Activated T-cell treated with anti-CD3 and anti-CD28 coated beads for 48 hours (primary cell): ENCODE measurements around the gene CCNY.
"Not testable (repeated sequence)": the region's sequence is repeated elsewhere in the genome, so short reads cannot be mapped to it uniquely, and the experiment has no call there.

ENCODE experiments used
- DNase-seq: peaks from one replicate; pipeline ENCODE4 v3.0.0-alpha.2; 2020; ENCODE audit warnings: low read depth

CCNY gene

DNA sequence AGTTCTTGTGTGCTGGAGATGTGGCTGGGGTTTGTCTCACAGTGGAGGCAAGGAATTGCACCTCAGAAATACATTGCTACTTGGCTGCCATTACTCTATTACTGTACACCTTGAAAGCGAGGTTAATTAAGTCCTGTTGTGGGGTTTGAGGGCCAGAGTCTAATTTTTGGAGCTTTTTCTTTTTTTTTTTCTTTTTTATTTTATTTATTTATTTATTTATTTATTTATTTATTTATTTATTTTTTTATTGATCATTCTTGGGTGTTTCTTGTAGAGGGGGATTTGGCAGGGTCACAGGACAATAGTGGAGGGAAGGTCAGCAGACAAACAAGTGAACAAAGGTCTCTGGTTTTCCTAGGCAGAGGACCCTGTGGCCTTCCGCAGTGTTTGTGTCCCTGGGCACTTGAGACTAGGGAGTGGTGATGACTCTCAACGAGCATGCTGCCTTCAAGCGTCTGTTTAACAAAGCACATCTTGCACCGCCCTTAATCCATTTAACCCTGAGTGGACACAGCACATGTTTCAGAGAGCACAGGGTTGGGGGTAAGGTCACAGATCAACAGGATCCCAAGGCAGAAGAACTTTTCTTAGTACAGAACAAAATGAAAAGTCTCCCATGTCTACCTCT, 69.8 kb downstream of the CCNY start:
- DNase-seq, result not testable (repeated sequence)

DNA sequence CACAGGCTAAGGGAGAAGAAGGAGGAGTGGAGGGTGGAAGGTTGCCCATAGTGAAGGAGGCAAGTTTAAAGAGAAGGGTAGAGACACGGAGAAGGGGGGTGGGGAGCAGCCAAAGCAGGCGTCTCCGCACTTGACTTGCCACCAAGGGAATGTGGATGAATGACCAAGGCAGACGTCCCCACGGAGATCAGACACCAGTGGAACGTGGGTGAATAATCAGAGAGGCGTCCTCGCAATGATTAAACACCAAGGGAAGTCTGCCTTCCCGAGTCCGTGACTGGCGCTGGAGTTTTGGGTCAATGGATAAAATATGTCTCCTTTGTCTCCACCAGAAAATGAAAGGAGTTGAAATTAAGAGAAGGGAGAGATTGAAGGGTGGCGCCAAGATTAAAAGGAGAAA, 71.4 kb downstream of the CCNY start:
- not testable (repeated sequence) for DNase-seq

DNA sequence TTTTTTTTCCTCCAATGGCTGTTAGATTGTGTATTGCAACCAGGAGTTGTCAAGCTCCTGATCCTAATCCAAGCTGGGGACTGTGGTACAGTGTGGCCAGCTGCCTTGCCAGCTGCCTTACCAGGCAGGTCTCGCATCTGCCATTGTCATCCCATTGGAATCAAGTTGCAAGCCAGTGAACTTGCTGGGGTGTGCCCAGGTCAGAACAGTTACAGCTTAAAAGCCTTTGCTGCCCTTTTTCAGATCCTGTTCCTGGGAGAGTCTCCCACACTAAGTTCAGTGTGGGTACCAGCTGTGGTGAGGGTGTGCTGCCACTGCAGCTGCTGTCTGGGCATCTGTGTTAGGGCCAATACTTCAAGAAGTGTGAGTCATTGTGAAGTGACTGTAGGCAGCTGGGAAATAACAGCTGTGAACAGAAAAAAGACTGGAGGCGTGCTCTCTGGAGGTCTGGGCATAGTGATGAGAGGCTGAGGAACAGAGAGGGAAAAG, 72.8 kb downstream of the CCNY start:
- no peak for DNase-seq

DNA sequence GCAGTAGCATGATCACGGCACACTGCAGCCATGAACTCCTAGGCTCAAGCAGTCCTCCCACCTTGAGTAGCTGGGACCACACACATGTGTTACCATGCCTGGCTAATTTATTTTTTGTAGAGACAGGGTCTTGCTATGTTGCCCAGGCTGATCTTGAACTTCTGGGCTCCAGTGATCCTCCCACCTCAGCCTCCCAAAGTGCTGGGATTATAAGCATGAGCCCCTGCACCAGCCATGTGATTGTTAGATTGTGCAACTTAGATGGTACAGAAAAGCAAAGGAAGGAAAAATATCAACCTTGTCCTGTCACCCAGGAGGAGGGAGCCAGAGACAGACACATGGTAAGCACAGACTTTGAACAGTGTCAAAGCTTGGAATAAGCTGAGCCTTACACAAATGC, 73.5 kb downstream of the CCNY start:
- DNase-seq, result no peak

DNA sequence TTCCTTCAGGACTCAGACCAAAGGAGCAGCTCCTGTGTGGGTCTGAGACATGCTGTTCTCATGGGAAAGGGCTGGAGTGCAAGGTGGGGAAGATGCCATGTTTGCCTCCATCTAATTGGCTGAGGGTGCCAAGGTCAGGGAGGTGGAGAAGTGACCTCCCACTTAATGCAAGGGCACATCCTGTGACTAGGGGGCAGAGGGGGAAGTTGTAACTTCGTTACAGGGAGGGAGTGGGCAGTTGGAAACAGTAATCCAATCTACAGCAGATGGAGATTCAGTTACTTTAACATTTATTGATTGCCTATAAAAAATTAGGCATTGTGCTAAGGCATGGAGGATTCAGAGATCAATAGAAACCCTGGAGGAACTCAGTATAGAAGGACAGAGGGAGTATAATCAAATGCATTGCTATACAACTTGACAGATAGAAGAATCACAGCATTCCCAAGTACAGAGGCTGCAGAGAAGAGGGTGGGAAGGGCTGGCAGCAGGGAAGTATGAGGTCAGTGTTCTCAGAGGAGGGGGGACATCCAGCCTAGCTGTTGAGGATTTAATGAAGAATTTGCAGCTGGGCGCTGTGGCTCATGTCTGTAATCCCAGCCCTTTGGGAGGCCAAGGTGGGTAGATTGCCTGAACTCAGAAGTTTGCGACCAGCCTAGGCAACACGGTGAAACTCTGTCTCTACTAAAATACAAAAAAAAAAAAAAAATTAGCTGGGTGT, 75.9 kb downstream of the CCNY start:
- DNase-seq, result no peak

DNA sequence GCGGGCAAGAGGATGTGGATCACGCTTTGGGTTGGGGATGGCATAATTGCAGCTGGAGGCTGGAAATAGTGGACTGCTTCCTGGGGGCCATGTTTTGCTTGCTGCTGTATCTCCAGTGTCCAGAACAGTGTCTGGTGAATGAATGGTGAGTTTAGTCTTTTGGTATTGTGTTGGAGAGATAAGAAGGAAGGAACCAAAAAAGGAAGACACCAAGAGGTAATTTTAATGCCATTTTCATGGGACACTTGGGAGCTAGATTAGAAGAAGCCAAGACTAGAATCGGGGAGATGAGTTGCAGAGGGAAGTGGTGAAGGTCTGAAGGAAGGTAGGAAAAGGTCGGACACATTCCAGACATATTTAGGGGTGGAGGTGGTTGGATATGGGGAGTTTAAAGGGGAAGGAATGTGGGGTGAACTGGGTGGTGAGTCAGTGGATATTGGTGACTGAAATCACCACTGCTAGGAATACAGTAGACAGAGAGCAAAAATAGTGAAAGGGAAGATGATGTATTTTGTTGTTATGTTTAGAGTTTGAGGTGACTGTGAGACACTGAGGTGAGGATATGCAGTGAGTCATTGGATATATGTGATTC, 76.7 kb downstream of the CCNY start:
- DNase-seq, result no peak

DNA sequence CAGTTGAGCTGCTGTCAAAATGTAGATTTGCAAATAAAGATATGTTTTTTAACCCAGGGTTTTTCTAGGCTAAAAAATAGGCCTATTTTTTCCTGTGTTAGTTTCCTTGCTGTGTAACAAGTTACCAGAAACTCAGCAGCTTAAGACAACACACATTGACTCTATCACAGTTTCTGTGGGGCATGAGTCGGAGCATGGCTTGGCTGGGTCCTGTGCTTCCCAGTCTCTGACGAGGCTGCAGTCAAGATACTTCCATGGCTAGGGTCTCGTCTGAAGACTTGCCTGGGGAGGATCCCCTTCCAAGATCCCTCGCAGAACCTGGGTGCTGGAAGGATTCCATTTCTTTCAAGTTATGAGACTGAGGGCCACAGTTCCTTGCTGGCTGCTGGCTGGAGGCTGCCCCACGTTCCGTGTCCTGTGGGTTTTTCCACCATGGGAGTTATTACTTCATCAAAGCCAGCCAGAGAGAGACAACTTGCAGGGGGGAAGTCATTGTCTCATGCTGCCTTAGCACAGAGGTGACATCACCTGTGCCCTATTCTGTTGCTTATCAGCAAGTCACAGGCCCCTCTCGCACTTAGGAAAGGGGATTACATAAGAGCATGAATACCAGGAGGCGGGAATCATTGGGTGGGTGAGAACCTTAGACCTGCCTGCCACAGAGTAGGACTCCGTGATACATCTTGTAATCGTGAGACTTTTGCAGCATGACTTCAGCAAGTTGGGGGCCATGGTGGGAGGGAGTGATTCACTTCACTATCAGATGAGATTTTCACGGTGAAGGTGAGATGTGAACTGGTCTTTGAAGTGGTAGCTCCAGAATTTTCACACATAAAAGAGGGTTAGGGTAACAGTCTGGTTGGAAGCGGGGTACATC, 77.9 kb downstream of the CCNY start:
- DNase-seq, result peak; percentile 29

DNA sequence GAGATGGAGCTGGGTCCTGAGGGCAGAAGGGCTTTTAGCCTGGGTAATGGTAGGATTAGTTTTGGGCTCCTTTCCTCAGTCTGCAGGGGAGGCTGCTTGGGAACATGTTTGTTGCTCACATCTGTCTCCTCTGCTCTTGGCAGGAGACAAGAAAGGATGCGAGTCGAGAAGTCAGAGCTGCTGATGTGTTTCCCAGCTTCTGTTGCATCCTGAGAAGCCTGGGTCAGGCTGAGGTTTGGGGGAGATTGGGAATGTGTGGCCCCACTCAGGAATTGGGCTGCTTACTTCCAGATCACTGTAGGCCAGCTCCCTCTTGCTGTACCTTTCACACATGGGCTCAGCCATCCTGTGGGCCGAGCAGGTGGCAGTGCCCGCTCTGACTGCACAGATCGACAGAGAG, 79.2 kb downstream of the CCNY start:
- no peak for DNase-seq

DNA sequence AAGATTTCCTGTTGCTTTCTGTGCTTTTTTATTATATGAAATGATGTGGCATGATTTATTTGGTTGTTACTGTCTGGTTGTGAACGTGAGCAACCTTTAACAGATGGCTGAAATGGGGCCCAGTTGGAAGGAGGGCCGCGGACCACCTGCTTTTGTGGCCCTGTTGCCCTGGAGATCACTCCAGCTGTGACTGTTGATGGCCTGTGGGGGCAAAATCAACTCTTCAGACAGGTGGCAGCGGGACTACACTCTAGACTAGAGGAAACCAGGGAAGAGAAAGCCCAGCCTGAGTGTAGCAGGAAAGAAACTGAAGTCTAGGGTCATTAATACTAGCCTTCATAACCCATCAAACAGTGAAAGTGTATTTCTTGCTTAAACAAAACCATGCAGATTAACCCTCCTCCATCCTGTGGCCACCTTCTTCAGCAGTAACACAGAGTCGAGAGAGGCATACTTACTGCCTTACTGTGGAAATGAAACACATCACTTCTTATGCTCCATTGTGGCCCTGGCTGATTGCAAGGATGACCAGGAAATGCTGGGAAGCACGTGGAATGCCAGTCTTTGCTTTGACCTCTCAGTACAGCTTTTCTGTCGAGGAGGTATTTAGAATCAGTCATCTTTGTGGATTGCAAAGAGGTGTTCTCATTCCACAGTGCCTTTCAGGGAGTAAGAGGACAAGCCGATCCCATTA, 80.5 kb downstream of the CCNY start:
- no peak for DNase-seq

DNA sequence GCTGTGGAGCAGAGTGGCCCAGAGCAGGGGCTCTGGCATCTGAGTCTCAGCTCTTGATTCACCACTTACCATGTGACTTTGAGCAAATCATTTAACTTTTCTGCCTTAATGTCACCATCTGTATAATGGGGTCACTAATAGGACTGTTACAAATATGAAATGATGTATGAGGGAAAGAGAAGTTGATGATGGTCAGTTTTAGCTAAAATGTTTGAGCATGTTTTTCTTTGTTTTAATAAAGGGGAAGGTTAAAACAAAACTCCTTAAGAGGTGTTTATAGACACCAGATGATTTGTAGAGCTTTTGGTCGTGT, 81.0 kb downstream of the CCNY start:
- DNase-seq, result no peak

DNA sequence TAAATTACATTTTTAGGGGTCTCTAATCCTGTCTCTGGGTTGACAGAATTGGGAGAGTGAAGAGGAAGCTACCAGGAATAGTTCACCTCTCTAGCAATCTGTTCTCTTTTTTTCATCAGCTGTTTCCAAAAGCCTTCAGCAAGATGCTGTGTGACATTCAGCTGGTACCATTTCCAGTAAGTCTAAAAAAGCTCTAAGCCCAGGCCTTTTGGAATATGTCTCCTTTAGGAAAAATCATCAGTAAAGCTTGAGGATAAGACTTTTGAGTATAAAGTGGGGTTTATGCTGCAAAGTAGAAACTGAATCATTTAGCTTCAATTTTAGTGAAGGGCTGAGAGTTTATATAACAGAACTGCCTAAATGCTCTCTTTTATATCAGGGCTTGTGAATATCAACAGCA, 81.5 kb downstream of the CCNY start:
- DNase-seq, result no peak

DNA sequence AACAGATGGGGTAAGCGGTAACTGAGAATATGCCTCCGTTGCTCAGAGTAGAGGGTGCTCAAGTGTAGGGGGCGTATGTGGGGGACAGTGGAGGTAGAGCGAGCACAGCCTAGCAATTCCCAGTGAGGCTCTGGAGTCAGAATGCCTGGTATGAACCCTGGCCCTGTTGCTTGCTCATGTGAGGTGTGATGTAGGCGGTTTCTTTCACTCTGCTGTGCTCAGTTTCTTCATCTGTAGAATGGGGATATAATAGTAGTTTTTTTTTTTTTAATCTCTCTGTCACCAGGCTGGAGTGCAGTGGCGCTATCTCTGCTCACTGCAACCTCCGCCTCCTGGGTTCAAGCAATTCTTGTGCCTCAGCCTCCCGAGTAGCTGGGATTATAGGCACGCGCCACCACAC, 82.3 kb downstream of the CCNY start:
- DNase-seq, result not testable (repeated sequence)

DNA sequence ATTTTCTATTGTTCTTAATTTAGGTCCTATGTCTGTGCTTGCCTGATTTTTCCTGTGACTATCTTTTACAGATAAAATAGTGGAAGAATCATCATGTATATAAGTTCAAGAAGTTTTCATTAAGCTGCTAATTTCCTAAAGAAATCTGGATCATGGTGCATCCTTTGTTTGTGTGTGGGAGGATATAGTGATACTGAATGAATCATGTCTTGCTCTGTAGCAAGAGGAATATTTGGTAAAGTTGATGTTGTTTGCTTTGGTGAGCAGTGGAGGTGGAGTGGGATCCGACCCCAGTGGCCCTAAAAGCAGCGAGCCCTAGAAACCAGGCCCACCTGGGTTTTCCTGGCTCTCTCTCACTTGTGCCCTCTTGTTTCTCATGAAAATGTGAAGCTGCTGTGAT, 83.7 kb downstream of the CCNY start:
- DNase-seq, result no peak

DNA sequence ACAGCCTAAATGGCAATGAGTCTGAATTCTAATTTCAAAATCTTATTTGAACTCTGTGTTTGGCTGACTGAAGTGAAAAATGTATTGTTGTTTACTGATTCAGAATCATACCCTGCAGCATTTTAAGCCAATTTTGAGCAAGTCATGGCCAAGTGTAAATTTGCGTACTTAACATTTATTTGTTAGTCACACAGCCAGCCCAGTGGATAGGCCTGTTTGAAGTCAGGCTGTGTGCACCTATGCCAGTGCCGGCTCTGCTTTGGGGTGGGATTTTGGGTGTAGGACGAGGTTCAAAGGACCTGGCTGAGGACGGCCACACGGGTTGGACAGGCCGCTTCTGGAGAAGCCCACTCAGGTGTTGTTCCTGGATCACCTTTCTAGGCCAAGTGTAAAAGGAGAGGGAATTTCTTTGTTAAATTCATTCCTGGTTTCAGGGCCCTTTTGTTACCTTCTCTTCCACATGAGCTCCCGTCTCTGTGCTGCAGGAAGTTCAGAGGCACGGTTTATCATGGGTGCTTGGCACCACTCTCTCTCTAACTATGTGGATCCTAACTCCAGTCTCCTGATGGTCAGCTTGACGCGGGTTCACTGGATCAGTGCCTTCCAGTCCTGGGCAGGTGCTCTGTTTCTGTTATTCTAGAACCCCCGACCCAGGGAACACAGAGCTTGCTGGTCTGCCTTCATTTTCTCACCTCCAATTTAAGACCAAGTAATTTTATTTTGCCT, 84.7 kb downstream of the CCNY start:
- DNase-seq, result no peak

DNA sequence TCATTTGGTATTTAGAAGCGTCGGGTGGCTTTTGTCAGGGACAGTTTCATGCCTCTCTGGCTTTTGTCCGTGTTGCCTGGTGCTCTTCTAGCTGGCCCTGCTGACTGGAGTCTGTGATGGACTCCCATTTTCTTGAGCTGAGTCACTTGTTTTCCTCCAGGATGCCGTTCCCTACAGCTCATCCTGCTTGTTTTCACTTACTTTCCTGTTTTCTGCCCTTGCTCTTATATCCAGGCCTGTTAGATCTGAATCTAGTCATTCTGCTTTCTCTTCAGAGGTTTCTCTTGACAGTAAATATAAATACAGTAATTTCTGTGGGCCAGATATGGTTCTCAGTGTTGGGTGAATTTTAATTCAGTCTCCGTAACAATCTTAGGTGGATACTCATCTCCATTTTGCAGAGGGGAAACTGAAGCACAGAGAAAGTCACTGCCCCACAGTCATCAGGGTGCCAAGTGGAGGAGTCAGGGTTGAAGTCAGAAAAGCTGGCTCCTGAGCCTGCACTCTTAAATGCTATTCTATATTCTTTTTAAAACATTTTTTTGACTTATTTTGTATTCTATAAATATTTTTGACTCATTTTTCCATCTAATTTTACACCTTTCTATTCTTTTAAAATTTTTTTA, 85.4 kb downstream of the CCNY start:
- DNase-seq, result no peak

DNA sequence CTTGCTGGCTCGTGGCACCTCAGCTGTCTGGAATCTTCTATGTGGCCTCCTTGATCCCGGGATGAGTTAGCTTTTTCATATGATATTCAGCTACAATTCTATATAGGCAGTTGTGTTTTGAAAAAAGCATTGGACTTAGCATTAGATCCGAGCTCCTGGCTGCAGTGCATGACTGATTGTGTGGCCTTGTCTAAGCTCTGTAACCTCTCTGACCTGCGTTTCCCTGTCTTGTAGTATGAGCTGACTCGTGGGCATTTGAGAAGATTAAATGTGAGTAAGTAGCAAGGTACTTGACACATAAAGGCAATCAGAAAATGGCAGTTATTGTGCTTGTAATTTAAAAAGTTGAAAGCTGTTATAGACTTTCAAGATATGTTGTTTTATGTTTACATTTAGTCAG, 85.9 kb downstream of the CCNY start:
- no peak for DNase-seq

DNA sequence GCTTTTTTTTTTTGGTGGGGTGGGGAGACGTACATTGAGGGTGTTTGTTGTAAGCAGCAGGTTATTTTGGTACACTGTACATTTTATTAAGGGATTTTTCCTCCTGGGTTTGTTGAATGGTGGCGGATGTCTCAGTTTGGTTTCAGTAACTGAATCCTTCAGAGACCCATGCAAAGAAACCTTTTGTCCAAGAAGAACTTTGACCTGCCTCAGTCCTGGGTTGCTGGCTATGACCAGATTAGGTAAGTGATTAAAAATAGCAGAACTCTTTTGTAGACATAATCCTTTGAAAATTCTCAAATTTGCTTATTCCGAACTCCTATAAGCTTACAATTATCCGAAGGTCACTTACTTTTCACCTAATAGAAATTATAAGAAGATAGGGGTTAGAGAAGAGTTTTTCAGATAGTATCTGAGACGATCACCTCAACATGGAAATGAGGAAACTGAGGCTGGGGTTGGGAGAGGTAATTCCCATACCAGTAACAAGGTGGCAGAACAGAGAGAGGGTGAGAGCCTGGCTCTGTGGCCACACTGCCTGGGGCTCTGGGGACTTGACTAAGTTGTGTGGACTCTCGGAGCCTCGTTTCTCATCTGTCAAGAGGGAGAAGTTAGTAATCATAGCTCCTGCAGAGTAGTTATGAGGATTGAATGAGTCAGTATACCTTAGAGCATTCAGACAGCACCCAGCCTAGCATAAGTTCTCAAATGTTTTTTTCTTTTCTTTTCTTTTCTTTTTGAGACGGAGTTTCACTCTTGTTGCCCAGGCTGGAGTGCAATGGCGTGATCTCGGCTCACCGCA, 87.4 kb downstream of the CCNY start:
- no peak for DNase-seq

DNA sequence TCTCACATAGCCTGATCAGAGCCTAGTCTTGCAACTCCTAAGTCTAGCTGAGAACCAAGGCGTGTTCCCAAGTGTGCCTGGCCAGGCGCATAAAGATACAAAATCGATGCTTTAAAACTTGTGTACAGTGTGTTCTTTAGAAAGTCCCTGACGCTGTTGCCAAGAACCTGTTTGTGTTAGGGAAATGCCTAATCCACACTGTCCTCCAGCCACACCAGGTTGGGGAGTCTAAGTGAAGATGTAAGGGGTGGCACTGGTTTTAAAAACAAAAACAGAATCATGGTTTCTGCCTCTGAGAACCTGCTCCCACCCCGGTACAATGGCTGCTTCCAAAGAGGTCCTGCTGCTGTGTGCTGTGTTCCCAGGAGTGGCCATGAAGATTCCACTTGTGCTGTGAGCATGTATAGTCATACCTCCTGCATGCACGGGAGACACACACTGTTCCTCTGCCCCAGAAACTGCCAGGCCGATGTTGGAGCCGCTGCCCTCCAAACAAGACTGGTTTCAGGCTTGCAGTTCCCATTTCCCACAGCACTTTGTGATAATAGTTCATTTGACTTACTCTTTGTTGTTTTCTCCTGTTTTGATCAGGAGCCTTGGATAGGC, 88.5 kb downstream of the CCNY start:
- DNase-seq, result no peak

DNA sequence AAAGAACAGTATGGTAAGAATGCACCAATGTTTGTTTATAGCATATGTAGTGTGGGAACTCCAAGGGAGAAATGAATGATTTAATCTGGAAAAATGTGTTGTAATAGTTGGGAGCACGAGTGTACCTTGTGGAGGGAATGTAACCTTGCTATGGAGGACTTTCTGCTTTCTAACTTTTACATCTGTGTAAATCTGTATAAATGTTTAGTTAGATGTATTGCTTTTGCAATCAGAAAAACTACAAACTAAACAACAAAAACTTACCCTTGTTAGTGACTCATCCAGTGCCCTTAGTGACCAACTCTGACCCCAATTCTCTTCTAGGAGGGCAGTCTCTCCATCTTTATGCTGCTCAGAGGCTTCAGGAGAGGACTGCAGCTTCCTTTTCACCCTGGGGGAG, 89.3 kb downstream of the CCNY start:
- no peak for DNase-seq

DNA sequence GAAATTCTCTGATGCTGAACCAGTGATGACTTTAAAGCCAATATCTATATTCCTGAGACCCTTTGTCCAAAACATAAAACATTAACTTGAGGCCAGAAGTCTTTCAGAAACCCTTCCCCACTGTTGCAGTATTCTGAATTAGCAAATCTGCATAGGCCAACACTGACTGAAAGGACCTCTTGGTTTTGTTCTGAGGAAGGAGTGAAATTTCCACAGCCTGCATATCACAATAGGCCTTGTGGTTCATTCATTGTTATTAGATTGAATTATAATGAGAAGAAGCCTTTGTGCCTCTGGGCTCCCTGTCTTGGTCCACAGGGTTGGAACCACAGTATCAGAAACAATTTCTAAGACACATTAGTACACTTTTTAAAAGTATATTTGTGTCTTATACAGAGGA, 90.3 kb downstream of the CCNY start:
- DNase-seq, result no peak
